NCI-H1436 (cell line): ENCODE data around the gene CXCR6.

Source experiments
- DNase-seq: peaks from one replicate; lab custom pipeline; 2025; lab: John Stamatoyannopoulos, UW

CXCR6 gene

DNA sequence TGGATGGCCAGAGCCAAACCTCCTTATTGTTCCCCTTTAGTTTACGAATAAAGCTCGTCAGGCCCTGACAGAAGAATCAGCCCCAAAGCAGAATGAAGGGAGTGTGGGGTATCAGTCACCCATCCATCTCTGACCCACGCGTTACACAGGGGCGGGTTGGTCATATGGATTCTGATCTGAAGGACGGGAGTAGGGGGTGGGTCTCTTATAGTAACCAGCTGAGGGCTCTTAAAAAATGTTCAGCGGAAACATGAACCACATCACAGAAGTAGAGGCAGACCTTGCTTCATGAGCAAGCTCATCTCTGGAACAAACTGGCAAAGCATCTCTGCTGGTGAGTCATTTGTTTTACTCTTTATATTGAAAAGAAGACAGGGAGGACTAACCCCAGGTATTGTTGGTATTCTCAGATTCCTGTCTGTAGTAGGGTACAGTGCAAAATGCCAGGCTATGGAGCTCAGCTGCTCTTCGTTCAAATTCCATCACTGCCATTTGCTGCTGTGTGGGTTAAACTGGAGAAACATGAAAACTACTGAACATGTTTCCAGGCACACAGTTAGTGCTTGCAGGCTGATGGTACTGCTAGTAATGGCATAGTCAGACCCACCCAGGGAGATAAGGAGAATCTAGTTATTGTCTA, at the start of gene CXCR6:
Gene CXCR6 (plus strand): TSS at position 258 of the 640 bp plus-strand sequence. CDS start 3,018 bp downstream, outside the sequence.
- DNase-seq: no peak

DNA sequence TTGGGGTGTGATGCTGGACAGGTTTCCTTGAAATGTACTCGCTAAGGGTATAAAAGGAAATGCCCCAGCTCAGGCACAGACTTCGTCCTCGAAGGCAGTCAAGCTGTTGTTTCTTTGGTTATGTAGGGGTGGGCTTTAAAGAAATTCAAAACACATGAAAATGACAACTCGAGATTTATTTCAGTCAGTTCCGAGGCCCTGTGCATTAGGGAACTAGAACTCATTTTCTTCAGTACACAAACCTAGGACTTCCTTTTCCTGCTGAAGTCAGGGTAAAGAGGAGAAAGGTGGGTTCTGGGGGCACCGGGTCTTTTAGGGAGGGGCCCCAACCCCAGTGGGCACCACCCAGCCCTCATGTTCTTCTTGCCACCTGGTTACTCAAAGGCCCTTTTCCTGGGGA, 49.2 kb upstream of the CXCR6 start:
- DNase-seq: no peak

DNA sequence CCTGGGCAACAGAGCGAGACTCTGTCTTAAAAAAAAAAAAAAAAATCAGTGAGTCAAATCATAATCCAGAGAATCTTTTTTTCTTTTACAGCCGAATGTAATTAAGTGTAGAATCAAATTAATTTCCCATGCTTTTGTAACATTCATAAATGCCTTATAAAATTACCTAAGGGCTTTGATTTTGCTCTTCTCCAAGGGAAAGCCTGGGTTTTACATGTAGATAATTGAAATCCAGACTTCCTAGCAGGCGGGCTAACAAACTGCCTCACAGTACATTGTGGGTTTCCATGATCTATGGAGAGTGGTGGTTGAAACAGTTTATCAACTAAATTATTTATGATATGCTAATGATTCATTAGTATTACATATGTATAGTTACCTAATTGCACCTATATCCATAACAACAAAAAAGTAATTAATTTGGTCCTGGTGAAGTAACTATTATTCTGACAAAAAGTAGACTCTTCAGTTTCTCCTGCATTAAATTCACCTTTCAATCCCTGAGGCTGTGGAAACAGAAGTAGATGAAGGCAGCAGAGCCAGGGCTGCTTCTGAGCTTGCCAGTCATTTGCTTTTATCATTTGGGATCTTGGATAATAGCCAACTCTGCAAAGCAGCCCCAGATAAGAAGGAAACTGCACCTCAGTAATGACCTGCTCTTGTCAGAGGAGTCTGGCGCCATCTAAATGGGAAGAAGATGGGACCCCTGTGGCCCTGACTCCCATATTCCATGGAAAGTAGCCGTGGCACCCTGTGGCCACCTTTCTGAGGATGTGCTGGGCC, 47.4 kb upstream of the CXCR6 start:
- DNase-seq: no peak

DNA sequence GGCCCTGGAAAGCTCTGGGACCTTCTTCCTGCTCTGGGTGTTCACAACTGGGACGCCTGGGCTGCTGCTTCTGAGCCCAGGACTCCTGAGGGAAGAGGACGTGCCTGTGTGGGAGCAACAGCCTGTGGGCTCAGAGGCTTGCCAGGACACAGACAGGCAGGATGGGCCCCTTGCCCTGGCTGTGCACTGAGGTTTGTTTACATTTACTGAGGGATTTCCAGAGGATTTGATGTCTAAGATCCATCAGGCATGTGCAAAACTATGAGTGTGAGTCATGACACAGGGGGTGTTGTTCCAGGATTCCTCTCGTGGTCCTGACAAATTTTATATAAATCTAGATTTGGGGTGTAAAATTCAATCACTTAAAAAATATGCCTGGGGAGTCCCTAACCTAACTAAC, 46.3 kb upstream of the CXCR6 start:
- DNase-seq: no peak

DNA sequence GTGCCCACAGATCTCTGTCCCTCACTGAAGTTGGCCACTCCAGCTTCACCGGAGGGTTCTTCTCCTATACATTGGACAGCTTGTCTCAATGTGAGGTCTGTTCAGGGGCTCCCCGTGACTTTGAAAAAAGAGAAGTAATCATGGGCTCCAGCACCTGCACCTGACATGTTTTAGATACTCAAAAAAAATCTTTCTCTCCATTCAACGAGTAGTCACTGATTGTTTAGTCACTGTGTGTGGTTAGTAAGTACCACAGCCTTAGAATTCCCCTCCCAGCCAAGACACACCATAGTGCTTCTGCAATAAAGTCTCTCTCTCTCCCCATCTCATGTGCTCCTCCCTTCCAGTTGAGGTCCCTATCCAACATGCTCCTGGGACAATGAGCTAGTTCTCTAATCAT, 38.3 kb upstream of the CXCR6 start:
- no peak for DNase-seq

DNA sequence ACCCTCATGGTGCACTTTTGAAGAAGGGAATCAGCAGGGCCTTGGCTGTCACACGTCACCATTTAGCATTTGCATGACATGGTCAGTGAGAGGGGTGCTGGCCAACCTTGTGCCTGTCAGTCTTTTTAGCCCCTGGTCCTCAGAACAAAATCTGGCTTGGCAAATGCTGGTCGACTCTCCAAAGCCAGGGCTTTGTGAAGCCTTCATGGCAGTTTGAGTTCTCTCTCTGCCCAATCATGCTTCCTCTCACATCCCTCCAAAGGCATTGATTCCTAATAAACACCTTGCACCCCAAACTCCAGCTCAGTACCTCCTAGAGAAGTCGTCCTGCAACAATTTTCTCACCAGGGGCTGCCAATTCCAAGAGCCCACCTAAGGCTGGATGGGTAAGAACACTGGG, 37.5 kb upstream of the CXCR6 start:
- DNase-seq: no peak

DNA sequence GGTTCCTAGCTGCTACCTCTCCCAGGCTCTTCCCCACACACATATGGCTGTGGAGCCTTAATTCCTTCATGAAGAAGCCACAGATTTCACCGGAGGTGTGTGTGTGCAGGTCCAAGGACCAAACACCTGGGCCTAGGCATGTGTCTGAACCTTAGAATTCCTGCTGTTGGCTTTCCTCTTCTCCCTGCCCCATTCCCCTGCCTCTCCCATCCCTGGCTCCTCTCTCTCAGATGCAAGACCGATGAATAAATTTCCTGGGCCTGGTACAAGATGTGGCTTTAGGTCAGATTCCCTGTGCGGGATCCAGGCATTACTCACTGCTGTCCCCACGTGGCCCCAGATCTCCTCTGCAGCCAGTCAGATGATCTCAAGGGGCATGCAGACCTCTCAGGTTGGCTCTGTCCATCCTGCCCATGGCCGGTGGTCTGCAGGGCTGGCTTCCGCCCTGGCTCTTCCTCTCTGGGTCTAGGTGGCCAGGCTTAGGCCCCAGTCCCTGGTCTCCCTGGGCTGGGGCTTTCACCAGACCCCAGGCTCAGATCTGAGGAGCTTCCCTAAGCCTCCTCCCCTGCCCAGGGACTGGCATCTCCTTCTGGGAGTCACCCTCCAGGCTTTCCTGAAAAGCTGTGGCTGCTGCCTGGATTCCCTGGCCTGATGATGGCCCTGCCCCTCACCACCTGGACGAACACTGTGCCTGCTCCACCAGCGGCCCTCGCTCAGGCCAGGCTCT, 36.4 kb upstream of the CXCR6 start:
- DNase-seq: no peak

DNA sequence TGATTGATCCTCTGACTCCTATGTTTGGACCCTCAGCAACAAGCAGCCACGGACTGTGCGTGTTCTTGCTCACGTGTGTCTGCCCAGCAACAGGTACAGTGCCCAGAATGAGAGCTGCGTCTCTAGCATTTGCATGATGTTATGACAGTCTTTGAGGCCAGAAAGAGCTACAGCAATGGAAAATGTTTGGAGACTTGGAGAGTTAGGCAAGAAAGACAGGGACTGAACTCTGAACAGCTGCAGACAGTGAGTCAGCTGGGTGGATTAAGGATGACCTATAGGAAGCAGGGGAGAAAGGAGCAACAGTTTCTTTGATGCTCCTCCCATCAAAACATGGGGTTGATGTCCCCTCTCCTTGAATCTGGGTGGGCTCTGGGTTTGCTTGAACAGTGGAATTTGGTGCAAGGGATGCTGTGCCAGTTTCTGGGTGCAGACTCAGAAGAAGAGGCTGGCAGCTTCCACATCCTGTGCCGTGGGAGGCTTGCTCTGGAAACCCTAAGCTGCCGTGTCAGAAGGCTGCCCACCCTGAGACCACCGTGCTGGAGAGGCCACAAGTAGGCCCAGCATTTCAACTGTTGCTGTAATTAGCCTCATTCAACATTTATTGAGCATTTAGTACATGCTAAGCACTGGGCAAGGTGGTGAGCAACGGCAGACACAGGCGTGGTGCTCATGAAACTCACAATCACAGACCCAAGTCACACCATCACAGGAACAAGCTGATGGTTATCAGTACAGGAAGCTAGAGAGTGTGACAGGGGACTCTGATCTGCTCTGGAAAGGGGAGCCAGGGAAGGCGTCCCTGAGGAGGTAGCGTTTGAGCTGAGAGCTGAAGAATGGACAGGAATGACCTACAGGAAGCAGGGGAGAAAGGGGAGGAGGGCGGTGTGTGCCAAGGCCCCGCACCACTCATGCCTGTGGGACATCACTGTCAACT, 35.2 kb upstream of the CXCR6 start:
- no peak for DNase-seq

DNA sequence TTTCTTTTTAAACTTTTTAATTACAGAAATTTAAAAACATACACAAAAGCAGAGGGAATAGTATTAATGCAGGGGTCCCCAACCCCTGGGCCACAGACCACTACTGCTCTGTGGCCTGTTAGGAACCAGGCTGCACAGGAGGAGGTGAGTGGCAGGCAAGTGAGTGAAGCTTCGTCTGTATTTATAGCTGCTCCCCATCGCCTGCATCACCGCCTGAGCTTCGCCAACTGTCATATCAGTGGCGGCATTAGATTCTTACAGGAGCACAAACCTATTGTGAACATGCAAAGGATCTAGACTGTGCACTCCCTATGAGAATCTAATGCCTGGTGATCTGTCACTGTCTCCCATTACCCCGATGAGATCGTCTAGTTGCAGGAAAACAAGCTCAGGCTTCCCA, 34.5 kb upstream of the CXCR6 start:
- DNase-seq: no peak

DNA sequence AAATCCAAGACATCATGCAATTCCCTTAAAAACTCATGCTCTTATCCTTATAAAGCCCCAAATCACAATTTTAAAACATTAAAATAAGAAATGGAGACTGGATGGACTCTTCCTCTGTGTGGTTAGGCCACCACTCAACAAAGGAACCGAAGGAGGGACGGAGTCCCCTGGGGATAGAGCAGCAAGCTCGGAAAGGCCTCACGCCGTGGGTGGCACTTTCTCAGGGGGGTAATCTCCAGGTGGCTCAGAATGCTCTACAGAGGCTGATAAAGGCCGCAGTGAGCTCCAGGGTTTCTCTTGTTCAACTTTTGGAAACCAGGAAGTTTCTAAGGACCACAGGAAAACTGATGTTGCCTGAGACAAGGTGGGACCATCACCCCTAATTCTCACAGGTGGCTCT, 33.7 kb upstream of the CXCR6 start:
- DNase-seq: no peak

DNA sequence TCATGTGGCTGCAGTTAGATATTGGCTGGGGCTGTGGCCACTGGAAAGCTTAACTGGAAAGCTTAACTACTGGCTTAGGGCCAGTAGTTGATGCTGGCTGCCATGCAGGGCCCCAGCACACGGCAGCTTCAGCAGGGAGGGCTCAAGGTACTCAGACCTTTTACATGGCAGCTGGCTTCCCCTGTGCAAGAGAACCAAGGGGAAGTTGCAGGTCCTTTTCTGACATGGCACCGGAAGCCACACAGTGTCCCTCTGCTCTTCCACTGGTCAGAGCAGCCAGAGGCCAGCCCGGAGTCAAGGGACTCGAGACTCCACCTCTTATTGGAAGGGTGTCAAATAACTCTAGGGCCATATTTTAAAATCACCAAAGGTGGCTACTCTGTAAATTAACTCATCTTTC, 32.4 kb upstream of the CXCR6 start:
- no peak for DNase-seq

DNA sequence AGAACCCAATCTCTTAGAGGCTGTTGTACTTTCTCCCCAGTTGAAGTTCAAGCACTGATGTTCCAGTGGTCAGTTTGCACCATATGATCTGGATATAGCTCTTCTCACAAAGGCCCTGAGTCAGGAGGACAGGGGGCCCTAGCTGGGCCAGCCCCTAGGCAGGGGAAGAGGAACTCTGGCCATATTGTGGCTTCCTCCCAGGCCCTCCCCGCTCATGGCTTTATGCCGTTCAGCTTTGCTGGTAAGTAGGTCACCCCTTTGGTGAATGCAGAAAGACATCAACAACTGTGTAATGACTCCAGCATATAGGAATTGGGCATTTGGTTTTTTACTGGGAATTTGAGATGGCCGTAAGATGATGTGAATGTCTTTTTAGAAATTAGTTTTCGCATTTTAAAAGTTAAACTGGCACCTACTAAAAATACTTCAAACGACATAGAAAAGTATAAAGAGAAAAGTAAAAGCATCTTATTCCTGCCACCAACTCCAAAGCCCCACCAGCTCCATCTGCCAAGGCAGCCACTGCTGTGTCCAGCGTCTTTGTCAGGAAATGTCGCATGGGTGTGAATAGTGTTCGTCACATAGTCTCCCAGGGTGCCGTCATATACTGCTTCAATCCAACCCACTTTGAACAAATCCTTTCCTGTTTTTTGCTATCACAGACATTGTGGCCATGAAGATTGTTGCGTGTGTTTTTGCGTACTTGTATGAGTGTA, 31.6 kb upstream of the CXCR6 start:
- DNase-seq: no peak

DNA sequence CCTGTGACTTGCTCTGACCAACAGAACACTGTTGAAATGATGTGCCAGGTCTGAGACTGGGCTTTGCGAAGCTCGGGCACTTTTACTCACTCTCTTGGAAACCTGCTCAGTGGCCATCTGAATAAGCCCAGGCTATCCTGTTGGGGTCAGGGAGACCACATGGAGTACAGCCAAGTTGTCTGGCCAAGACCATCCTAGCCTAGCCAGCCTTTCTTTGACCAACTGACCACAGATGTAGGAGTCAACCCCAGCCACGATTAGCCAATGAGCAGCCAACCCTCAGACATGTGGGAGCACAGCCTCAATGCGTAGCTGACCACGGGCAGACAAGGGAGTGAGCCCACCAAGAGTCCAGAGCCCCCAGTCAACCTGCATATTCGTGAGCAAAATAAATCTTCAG, 30.8 kb upstream of the CXCR6 start:
- DNase-seq: no peak

DNA sequence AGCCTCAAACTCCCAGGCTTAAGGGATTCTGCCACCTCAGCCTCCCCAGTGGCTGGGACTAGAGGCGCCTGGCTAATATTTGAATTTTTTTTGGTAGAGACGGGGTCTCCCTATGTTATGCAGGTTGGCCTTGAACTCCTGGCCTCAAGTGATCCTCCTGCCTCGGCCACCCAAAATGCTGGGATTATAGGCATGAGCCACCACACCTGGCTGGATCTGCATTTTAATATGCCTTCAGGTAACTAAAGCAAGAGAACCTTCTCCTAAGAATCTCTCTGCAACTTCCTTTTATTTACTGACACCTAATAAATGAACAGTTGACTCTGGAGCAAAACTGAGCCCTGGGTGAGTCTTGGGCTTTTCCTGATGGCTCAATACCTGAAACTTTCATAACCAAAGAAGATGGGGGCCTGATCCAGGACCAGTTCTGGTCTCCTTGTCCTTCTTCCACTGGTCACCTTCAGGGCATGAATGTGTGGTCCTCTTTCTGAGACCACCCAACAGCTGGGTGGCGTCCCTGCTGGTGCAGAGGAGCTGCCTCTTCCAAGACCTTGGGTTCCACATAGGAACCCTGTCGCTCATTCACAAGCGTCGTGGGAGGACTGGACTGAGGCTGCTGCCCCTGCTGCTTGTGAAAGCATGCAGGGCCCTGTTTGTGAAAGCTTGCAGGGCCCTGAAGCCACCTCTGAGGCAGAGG, 28.8 kb upstream of the CXCR6 start:
- no peak for DNase-seq

DNA sequence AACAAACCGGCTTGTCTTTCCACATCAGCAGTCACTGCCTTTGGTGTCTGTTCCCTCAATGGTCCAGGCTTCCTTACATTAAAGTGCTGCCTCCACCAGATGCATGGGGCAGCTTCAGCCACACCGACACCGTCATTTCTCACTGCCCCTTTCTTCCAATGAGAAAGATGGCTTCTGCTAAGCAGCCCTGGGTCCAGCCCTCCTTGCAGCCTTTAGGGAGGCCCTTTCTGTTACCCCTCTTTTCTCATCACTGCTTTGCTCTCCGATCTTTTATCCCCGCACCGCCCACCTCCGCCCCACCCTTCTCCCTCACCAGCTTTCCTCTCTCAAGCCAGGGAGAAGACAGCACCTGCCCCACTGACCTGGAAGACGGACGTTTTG, 28.2 kb upstream of the CXCR6 start:
- DNase-seq: no peak

DNA sequence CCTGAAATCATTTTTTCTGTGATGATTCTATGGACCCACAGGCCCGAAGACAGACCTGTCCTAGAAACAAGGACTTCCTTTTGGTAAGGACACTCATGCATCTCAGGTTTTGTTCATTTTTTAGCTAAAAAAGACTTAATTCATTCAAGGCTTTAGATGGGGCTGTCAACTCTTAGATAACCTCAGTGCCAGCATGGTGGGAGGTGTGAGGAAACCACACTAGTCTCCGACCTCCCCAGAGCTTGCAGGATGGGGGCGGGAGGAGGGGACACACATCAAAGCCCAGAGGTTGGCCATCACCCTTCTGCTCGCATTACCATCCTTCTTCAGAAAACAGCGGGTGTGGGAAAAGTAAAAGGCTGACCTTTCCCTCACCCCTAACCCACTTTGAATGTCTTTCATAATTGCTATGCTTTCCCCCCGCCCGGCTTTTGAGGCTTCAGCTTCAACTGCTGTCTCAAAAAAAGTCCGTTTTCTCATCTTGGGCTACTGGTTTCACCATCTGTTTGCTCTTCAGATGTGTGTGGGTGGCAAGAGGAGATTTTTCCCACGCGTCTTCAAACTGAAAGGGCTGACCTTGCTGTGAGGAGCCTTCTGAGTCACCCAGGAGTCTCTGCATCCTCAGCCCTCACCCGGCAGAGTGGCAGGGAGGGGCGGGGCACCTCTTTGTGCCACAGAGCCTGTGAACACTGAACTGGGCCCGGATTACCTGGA, 27.6 kb upstream of the CXCR6 start:
- no peak for DNase-seq

DNA sequence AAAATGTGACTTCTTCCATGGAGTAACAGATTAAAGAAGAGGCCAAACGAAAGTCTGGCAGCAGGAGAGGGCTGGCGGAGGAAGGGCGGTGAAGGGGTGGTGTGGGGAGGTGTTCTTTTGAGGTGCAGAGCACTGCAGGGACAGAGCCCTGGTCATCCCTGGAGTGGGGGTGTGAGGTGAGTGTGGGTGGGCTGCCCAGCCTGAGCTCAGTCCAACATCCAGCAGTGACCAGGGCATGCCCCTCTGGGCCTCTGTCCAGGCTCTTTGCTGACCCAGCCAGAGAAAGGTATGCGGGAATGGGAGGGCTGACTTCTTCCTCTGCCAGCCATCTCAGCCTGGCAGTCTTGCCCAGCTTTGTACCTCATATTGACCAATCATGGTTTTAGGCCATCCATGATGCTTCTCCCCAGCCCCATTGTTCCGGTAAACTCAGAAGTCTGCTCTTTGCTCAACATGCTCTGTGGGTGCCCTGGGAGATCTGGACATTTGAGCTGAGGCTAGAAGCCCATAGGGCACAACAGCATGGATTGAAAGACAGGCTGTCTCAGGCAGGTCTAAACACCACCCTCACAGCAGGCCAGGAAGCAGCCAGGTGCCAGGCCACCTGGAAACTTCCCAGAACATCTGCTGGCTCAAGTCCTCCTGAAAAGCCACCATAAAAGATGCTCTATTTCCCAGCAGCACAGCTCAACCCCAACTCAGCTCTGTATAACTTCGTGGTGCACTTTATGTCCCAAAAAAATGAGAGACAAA, 25.9 kb upstream of the CXCR6 start:
- no peak for DNase-seq

DNA sequence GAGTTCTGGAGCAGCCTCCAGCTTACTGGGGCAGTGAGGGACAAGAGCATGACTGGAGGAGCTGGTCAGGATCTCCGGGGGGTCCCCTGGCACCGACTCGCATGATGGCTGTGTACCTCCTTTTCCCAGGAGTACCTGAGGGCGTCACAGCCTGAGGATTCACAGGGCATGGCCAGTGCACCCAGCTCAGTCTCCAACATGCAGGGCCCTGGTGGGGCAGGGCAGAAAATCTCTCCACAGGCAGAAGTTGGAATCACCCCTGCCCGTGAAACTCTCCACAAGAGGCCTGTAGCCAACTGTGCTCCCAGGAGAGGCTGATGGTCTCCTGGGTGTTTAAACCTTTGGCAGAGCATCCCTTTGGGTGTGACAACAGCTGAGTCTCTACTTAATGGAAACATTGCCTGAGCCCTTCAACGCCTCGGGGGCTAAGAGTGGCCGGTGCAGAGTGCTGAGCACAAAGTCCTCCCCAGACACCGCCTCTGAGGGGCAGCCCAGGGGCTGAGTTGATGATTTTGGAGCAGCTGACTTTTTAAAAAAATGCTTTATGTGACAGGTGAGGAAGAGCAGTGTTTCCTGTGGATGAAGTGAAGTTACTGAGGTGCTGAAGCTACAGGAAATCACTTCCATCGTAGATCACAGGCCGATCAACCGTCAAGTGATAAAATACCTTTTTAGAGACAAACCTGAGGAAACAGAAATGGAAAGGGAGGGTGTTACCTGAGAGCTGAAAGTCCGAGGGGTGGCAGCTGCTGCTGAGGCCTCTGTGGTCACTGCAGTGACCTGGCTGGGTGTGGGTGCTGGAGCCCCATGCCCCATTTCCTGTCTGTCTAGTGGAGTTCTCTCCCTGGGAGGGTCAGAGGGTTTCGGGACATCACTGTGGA, 21.9 kb upstream of the CXCR6 start:
- DNase-seq: no peak

DNA sequence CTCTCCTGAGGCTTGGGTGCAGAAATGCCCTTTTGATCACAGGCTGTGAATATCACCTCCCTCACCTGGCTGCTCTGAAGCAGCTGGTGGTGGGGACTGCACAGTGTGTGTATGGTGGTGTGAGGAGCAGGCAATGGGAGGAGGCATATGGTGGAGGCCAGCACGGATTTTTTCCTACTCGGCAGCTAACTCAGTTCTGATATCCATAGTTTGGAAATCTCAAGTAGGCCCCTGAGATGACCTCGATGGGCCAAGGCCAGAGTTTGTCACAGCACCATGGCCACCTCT, 21.3 kb upstream of the CXCR6 start:
- no peak for DNase-seq
